Activated naive CD4-positive, alpha-beta T cell treated with anti-CD3 and anti-CD28 coated beads, Interleukin-2, amount 50 U/mL, for 72 hours (primary cell): ENCODE results near the gene SUSD3. TPM values are rescaled to one million over a fixed set of nuclear protein-coding genes. Genes with fewer than 3 reads are reported as not detected.

Experiments used
- ATAC-seq, 2 donors: fragments of 150-1000 bp; cut with Tn5 transposase; 2 replicates each; pipeline ENCODE4 v1.10.0; 2021; ENCODE audit warnings: mild to moderate bottlenecking in 2 of 2, moderate library complexity in 2 of 2
- DNase-seq, 2 donors: peaks; one replicate each; pipeline ENCODE4 v3.0.0; 2021 to 2022; ENCODE audit warnings: low spot score in 2 of 2
- H3K27ac Mint-ChIP-seq, 2 donors: one replicate each; pipeline ENCODE4 v1.8.0; 2022; ENCODE audit warnings: mild to moderate bottlenecking in 2 of 2, mixed read lengths in 2 of 2
- H3K36me3 Mint-ChIP-seq, 2 donors: one replicate each; pipeline ENCODE4 v1.8.0; 2022; ENCODE audit warnings: mixed read lengths in 2 of 2
- H3K9me3 Mint-ChIP-seq, 2 donors: one replicate each; pipeline ENCODE4 v1.8.0; 2022; ENCODE audit warnings: mixed read lengths in 2 of 2
- total RNA-seq, 2 donors: library from RNA; stranded (reverse); gene quantifications; one replicate each; pipeline ENCODE4 v1.2.3, GENCODE V29; 2022

Gene SUSD3
- total RNA-seq, 2 donors from 2014 or later, result 70.7 to 81.9 TPM

DNA sequence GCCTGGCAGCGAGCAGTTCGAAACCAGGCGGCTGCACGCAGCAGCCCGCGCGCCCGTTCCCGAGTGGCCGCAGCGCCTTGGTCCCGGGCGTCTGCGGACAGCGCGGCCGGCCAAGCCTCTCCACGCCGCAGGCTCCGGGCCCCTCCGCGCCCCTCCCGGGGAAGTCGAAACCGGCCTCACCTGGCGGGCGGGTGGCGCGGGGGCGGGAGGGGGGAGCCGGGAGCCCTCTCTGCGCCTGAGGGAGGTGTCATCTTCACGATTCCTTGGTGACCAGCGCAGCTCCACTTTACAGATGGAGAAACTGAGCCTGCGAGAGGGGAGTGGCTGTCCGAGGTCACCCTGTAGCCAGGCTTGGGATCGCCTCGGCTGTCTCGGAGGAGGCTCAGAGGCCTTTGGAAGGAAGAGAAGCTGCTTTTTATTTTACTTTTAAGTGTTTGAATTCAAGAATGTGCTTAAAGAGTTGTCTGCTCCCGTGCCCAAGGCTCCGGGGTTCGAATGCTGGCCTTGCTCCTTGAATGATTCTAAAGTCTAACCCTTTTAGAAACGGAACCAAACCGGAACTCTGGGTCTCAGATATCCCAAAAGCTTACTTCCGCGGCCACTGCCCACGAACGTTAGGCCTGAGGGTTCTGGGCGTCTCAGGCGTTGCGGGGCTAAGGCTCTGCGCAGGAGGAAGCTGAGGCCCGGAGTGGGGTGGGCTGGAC is 662 bp downstream of the SUSD3 start:
- DNase-seq (peak in 1 of 2 donors; percentile 32), ATAC-seq (peak; percentile 11 to 23)
- no peaks in the 10 kb centered on the region for H3K9me3 Mint-ChIP-seq
- H3K27ac Mint-ChIP-seq, result peak overlapping the region; percentile 97
- peaks cover 19 to 26% of the 10 kb centered on the region in 2 donors for H3K36me3 Mint-ChIP-seq

GRCh38 chr9:93059715-93060578 is 1.4 kb downstream of the SUSD3 start:
- peaks cover 23 to 33% of the 10 kb centered on the region in 2 donors for H3K36me3 Mint-ChIP-seq
- no peak for DNase-seq
- ATAC-seq, result no peak
- H3K9me3 Mint-ChIP-seq, result no peaks in the 10 kb centered on the region
- peak overlapping the region; percentile 97 for H3K27ac Mint-ChIP-seq

GRCh38 chr9:93060746-93061259 is 2.3 kb downstream of the SUSD3 start:
- Mint-ChIP-seq H3K27ac (peak overlapping the region; percentile 97), H3K36me3 (peaks cover 31 to 41% of the 10 kb centered on the region in 2 donors), H3K9me3 (no peaks in the 10 kb centered on the region)
- DNase-seq (no peak), ATAC-seq (no peak)

GRCh38 chr9:93061260-93061751 is 2.8 kb downstream of the SUSD3 start:
- H3K9me3 Mint-ChIP-seq, result no peaks in the 10 kb centered on the region
- DNase-seq (no peak), ATAC-seq (no peak)
- peaks cover 35 to 46% of the 10 kb centered on the region in 2 donors for H3K36me3 Mint-ChIP-seq
- H3K27ac Mint-ChIP-seq, result peak overlapping the region; percentile 97

- Mint-ChIP-seq H3K9me3 (no peaks in the 10 kb centered on the region), H3K36me3 (peaks cover 39 to 53% of the 10 kb centered on the region in 2 donors), H3K27ac (peak overlapping the region; percentile 97)
- ATAC-seq (no peak), DNase-seq (peak in 1 of 2 donors; percentile 40)
Observed at GRCh38 chr9:93061791-93062763, 3.6 kb downstream of the SUSD3 start.

- ATAC-seq (peak; percentile 92 to 96), DNase-seq (peak; percentile 85 to 94)
- Mint-ChIP-seq H3K9me3 (no peaks in the 10 kb centered on the region), H3K36me3 (peaks cover 36 to 73% of the 10 kb centered on the region in 2 donors), H3K27ac (peak overlapping the region; percentile 97 to 98)
Observed at GRCh38 chr9:93064392-93065134, 6.1 kb downstream of the SUSD3 start.

DNA sequence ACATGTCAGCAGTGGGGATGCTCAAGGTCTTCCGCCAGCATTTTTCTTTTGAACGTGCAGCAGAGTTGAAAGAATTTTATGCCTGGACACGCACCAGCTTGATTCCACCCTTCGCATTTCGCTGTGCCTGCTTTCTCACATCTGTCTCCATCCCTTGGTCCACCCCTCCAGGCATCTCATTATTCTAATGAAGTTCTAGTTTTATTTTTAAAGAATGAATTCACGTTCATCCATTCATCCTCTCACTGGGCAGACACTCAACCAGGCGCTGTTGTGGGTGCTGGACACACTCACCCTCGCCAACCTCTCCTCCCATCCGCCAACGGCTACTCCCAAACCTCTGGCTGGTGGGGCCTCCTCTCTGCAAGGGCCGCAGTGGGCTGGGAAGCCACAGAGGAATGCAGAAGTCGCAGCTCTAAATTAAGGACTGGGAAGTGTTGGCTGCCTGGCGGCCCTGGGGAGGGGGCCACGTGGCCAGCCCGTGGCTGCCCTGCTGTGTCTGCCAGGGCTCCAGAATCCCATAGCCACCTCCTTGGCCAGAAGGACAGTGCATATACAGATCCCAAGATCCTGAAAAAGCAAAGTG is 6.7 kb downstream of the SUSD3 start:
- peak overlapping the region; percentile 97 to 98 for H3K27ac Mint-ChIP-seq
- no peaks in the 10 kb centered on the region for H3K9me3 Mint-ChIP-seq
- DNase-seq (no peak), ATAC-seq (no peak)
- H3K36me3 Mint-ChIP-seq, result peaks cover 29 to 74% of the 10 kb centered on the region in 2 donors

GRCh38 chr9:93066978-93067603 is 8.6 kb downstream of the SUSD3 start:
- ATAC-seq (no peak), DNase-seq (no peak)
- H3K27ac Mint-ChIP-seq, result peak overlapping the region; percentile 9 to 97
- H3K36me3 Mint-ChIP-seq, result peaks cover 22 to 74% of the 10 kb centered on the region in 2 donors
- H3K9me3 Mint-ChIP-seq, result no peaks in the 10 kb centered on the region

GRCh38 chr9:93068956-93069355 is 10.5 kb downstream of the SUSD3 start:
- no peak for ATAC-seq
- H3K27ac Mint-ChIP-seq, result no peak overlapping the region
- no peak for DNase-seq
- H3K9me3 Mint-ChIP-seq, result no peaks in the 10 kb centered on the region
- H3K36me3 Mint-ChIP-seq, result peaks cover 22 to 68% of the 10 kb centered on the region in 2 donors

DNA sequence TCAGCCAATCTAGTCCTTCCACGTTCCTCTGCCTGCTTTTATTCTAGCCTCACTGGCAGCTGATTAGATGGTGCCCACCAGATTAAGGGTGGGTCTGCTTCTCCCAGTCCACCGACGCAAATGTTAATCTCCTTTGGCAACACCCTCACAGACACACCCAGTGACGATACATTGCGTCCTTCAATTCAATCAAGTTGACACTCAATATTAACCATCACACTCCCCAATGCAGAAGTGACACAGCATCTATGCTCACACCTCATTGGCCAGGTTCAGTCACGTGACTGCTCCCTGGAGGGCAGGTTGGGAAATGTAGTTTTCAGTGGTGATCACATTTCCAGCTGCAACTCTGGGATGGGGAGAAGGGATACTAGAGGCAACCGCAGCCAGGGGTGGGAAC is 13.0 kb downstream of the SUSD3 start:
- Mint-ChIP-seq H3K27ac (peak overlapping the region in 1 of 2 donors; percentile 11), H3K9me3 (no peaks in the 10 kb centered on the region), H3K36me3 (peaks cover 6 to 46% of the 10 kb centered on the region in 2 donors)
- DNase-seq (no peak), ATAC-seq (peak in 1 of 2 donors; percentile 33)

- no peak for ATAC-seq
- peaks cover 0 to 41% of the 10 kb centered on the region in 2 donors for H3K36me3 Mint-ChIP-seq
Observed at GRCh38 chr9:93072383-93072795, 13.9 kb downstream of the SUSD3 start.

GRCh38 chr9:93076101-93076791 is 17.7 kb downstream of the SUSD3 start:
- H3K9me3 Mint-ChIP-seq, result no peaks in the 10 kb centered on the region
- ATAC-seq (no peak), DNase-seq (no peak)
- peaks cover 6 to 22% of the 10 kb centered on the region in 2 donors for H3K36me3 Mint-ChIP-seq
- peak overlapping the region in 1 of 2 donors; percentile 68 for H3K27ac Mint-ChIP-seq

More at GRCh38 chr9:93072383-93072795, 13.9 kb downstream of the SUSD3 start:
- H3K27ac Mint-ChIP-seq, result no peak overlapping the region
- no peaks in the 10 kb centered on the region for H3K9me3 Mint-ChIP-seq
- DNase-seq, result no peak

DNA sequence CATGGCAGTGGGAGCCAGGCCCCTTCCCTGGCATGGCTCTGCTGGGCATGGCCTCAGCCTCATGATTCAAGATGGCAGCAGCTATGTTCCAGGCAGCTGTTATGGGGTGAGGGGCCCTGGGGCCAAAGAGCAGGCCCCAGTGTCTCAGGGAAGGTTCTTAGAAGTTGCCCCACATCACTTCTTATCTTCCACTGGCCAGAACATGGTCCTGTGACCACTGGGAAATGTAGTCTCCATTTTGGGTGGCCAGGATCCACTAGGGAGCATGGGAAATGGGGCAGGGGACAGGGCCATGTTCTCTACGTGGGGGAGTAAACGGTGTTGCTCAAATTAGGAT is 18.3 kb downstream of the SUSD3 start:
- H3K36me3 Mint-ChIP-seq, result peaks cover 6 to 22% of the 10 kb centered on the region in 2 donors
- H3K9me3 Mint-ChIP-seq, result no peaks in the 10 kb centered on the region
- no peak for ATAC-seq
- peak overlapping the region; percentile 68 to 70 for H3K27ac Mint-ChIP-seq
- DNase-seq, result no peak

GRCh38 chr9:93077367-93077766 is 18.9 kb downstream of the SUSD3 start:
- Mint-ChIP-seq H3K9me3 (no peaks in the 10 kb centered on the region), H3K27ac (peak overlapping the region in 1 of 2 donors; percentile 68), H3K36me3 (peaks cover 6 to 26% of the 10 kb centered on the region in 2 donors)
- DNase-seq (no peak), ATAC-seq (no peak)
